Endothelial cell (in vitro differentiated cells): ENCODE data around the gene LMOD3. TPM values are rescaled to one million over a fixed set of nuclear protein-coding genes. Genes with fewer than 3 reads are reported as not detected.

Experiments
- DNase-seq: peaks from one replicate; pipeline ENCODE4 v3.0.0; 2021; ENCODE audit warnings: low spot score
- H3K27ac Mint-ChIP-seq: one replicate; pipeline ENCODE4 v1.8.0; 2021; ENCODE audit warnings: mixed read lengths, inconsistent platforms; ENCODE audit not compliant: unreplicated experiment
- H3K27me3 Mint-ChIP-seq: one replicate; pipeline ENCODE4 v1.8.0; 2021; ENCODE audit warnings: mild to moderate bottlenecking, moderate library complexity, mixed read lengths, inconsistent platforms; ENCODE audit not compliant: unreplicated experiment
- H3K36me3 Mint-ChIP-seq: one replicate; pipeline ENCODE4 v1.8.0; 2021; ENCODE audit warnings: mild to moderate bottlenecking, low read depth, mixed read lengths, inconsistent platforms; ENCODE audit not compliant: unreplicated experiment
- H3K4me1 Mint-ChIP-seq: one replicate; pipeline ENCODE4 v1.8.0; 2021; ENCODE audit warnings: mild to moderate bottlenecking, mixed read lengths, inconsistent platforms; ENCODE audit not compliant: unreplicated experiment
- H3K4me3 Mint-ChIP-seq: one replicate; pipeline ENCODE4 v1.8.0; 2021; ENCODE audit warnings: mild to moderate bottlenecking, mixed read lengths, inconsistent platforms; ENCODE audit not compliant: unreplicated experiment
- H3K9me3 Mint-ChIP-seq: one replicate; pipeline ENCODE4 v1.8.0; 2021; ENCODE audit warnings: mixed read lengths, inconsistent platforms; ENCODE audit not compliant: unreplicated experiment
- CTCF ChIP-seq: fragments of 200-600 bp; sonication (generic); IDR thresholded peaks from one replicate; pipeline ENCODE4 v1.5.0; 2021; ENCODE audit warnings: antibody characterized with exemption; ENCODE audit not compliant: unreplicated experiment
- total RNA-seq: library from RNA; stranded (reverse); fragmentation: NEBNext Ultra II Directional; extraction: Animal tissue kit (Norgen Biotek cat#: 25700); gene quantifications from one replicate; pipeline ENCODE4 v1.2.1, GENCODE V29; 2021; ENCODE audit not compliant: unreplicated experiment

The LMOD3 gene
- total RNA-seq, 1 donor from 2014 or later = not detected

- Mint-ChIP-seq H3K4me1 (no peaks in the 10 kb centered on the region), H3K36me3 (no peaks in the 10 kb centered on the region), H3K9me3 (no peaks in the 10 kb centered on the region), H3K27ac (no peak overlapping the region), H3K4me3 (no peak overlapping the region), H3K27me3 (no peaks in the 10 kb centered on the region)
- no peak for TF ChIP-seq CTCF
- no peak for DNase-seq
Measured at GRCh38 chr3:69116162-69116561, 6.2 kb downstream of the LMOD3 start.

- Mint-ChIP-seq H3K4me3 (no peak overlapping the region), H3K36me3 (no peaks in the 10 kb centered on the region), H3K9me3 (no peaks in the 10 kb centered on the region), H3K27me3 (no peaks in the 10 kb centered on the region), H3K27ac (no peak overlapping the region), H3K4me1 (no peaks in the 10 kb centered on the region)
- no peak for TF ChIP-seq CTCF
- DNase-seq = no peak
Measured at GRCh38 chr3:69115731-69116130, 6.7 kb downstream of the LMOD3 start.

- Mint-ChIP-seq H3K4me3 (no peak overlapping the region), H3K36me3 (no peaks in the 10 kb centered on the region), H3K27ac (no peak overlapping the region), H3K27me3 (no peaks in the 10 kb centered on the region), H3K9me3 (no peaks in the 10 kb centered on the region), H3K4me1 (peaks cover 3% of the 10 kb centered on the region)
- DNase-seq = no peak
- no peak for TF ChIP-seq CTCF
Measured at GRCh38 chr3:69113536-69113935, 8.9 kb downstream of the LMOD3 start.

GRCh38 chr3:69110941-69111546 lies 11.4 kb downstream of the LMOD3 start:
- Mint-ChIP-seq H3K27ac (no peak overlapping the region), H3K4me3 (no peak overlapping the region), H3K4me1 (peaks cover 11% of the 10 kb centered on the region), H3K27me3 (no peaks in the 10 kb centered on the region), H3K9me3 (no peaks in the 10 kb centered on the region), H3K36me3 (no peaks in the 10 kb centered on the region)
- no peak for DNase-seq
- TF ChIP-seq CTCF = no peak

- no peak for DNase-seq
Measured at GRCh38 chr3:69108811-69109210, 13.6 kb downstream of the LMOD3 start.

More at GRCh38 chr3:69108811-69109210, 13.6 kb downstream of the LMOD3 start:
- no peak for TF ChIP-seq CTCF
- Mint-ChIP-seq H3K36me3 (peaks cover 5% of the 10 kb centered on the region), H3K4me1 (peaks cover 17% of the 10 kb centered on the region), H3K4me3 (no peak overlapping the region), H3K27me3 (no peaks in the 10 kb centered on the region), H3K27ac (no peak overlapping the region), H3K9me3 (no peaks in the 10 kb centered on the region)
